ENCODE results near the gene S1PR5.

DNA sequence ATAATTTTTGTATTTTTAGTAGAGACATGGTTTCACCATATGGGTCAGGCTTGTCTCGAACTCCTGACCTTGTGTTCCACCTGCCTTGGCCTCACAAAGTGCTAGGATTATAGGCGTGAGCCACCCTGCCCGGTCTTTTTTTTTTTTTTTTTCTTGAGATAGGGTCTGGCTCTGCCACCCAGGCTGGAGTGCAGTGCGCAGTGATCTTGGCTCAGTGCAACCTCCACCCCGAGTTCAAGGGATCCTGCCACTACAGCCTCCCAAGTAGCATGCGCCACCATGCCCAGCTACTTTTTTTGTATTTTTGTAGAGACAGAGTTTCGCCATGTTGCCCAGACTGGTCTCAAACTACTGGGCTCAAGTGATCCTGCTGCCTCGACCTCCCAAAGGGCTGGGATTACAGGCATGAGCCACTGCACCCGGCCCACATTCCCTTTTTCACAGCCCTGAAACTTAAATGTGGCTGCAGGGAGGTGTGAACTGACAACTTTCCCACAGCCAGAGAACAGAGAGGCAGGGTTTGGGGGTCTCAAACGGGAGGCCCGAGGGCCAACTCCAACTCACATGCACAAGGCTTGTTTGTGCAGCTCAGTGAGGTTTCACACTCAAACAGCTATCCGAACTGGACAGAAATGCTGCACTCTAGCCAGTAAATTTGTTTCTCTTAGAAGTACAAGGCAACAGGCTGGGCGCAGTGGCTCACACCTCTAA lies 4.4 kb upstream of the S1PR5 start:
- TF ChIP-seq POLR2AphosphoS5 (IDR thresholded peaks at IDR 0.05; ENCODE audit: low read depth, low read length) = no peak
- TF ChIP-seq SIN3A (IDR thresholded peaks at IDR 0.05; ENCODE audit: borderline replicate concordance, insufficient read depth, low read length) = no peak
- TF ChIP-seq, protein P1, sequence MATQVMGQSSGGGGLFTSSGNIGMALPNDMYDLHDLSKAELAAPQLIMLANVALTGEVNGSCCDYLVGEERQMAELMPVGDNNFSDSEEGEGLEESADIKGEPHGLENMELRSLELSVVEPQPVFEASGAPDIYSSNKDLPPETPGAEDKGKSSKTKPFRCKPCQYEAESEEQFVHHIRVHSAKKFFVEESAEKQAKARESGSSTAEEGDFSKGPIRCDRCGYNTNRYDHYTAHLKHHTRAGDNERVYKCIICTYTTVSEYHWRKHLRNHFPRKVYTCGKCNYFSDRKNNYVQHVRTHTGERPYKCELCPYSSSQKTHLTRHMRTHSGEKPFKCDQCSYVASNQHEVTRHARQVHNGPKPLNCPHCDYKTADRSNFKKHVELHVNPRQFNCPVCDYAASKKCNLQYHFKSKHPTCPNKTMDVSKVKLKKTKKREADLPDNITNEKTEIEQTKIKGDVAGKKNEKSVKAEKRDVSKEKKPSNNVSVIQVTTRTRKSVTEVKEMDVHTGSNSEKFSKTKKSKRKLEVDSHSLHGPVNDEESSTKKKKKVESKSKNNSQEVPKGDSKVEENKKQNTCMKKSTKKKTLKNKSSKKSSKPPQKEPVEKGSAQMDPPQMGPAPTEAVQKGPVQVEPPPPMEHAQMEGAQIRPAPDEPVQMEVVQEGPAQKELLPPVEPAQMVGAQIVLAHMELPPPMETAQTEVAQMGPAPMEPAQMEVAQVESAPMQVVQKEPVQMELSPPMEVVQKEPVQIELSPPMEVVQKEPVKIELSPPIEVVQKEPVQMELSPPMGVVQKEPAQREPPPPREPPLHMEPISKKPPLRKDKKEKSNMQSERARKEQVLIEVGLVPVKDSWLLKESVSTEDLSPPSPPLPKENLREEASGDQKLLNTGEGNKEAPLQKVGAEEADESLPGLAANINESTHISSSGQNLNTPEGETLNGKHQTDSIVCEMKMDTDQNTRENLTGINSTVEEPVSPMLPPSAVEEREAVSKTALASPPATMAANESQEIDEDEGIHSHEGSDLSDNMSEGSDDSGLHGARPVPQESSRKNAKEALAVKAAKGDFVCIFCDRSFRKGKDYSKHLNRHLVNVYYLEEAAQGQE (IDR thresholded peaks at IDR 0.05; ENCODE audit: insufficient read depth in 1 of 2, low read depth in 2 of 2, low read length in 2 of 2) = no peak
- no peak for TF ChIP-seq FOXP2 (optimal IDR thresholded peaks at IDR 0.05; ENCODE audit: borderline replicate concordance, extremely low read depth, extremely low read length, insufficient read depth)
